NCI-H446 (cell line): ENCODE results near the gene KRT5.
"Not testable (repeated sequence)": the region's sequence is repeated elsewhere in the genome, so short reads cannot be mapped to it uniquely, and the experiment has no call there.

ENCODE experiments used
- DNase-seq, 2 experiments: peaks; one replicate each; lab custom pipeline; 2025; lab: John Stamatoyannopoulos, UW

Gene KRT5

GRCh38 chr12:52494518-52494917 lies 25.7 kb downstream of the KRT5 start:
- no peak for DNase-seq

DNA sequence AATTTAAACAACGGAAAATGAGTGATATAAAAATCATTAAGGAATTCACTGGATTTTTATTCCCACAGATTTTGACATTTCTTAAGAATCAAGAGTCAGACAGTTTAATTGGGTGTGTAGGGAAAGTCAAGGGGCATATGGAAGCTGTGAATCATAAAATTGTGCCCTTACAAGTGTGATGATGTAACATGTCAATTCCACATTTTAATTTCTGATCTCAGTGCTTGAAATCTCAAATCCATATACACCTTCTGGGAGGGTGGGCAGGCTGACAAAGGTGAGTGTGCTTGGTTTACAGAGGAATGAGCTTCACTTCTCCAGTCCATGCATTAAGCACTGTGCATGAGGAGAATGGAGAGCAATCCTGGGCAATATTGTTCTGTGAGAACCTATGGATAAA lies 26.1 kb downstream of the KRT5 start:
- DNase-seq, result no peak

DNA sequence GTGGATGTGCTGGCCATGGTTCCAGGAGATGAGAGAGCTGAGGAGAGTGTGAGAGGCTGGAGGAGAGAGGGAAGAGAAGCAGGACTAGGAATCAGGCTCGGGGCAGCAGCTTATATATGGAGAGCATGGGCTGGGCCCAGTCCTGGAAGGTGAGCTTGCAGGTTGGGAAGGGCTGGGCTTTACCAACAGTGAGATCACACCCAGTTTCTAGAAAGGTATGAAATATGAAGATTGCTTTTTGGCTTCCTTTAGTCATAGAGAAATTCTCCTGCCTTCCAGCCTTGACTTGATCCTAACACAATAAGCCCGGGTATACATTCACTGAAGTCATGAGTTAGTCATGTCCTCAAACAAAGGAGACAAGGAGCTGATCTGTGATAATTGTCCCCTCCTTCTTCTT lies 27.0 kb downstream of the KRT5 start, which contains the start of gene KRT6A:
KRT6A (minus strand) TSS at position 86 of the 400 bp plus-strand sequence; CDS start at position 17, 69 bp downstream.
- no peak for DNase-seq

DNA sequence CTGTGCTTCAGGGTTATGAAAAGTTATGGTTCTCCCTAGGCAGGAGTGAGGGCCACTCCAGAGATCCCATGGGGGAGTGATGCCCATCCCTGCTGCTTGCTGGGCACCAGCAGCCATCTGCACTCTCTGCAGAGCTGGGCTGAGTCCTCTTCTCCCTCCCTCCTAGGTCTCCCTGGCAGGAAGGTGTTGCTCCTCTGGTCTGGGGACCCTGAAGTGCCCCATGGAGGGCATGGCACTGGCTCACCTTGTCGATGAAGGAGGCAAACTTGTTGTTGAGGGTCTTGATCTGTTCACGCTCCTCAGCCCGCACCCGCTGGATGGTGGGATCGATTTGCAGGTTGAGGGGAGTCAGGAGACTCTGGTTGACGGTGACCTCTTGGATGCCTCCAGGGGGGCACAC lies 27.8 kb downstream of the KRT5 start:
- DNase-seq, result not testable (repeated sequence)

GRCh38 chr12:52491495-52491894 lies 28.7 kb downstream of the KRT5 start:
- not testable (repeated sequence) for DNase-seq

GRCh38 chr12:52488736-52489135 lies 31.5 kb downstream of the KRT5 start:
- DNase-seq, result no peak

DNA sequence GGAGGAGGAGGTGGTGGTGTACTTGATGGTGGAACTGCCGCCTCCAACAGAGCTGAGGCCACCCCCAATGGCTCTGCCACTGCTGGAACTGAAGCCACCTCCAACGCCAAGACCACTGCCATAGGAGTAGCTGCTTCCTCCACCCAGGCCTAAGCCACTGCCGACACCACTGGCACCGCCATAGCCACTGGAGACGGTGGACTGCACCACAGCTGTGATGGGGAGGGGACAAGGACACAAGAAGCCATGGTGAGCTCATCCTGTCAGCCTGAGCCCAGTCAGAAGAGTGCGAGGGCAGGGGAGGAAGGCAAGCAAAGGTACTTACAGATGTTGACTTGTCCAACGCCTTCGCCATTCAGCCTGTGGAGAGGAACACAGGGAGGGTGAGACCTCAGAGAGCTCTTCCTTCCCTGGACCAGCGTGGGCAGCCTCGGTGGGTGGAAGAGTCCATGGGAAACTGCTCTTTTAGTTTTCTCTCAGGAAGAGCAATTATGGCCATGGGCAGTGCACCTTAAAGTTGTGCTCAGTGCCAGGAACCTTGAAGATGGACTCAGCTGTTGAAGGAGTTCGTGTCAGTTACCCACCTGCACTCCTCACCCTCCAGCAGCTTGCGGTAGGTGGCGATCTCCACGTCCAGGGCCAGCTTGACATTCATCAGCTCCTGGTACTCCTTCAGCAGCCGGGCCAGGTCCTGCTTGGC lies 32.3 kb downstream of the KRT5 start:
- not testable (repeated sequence) for DNase-seq

DNA sequence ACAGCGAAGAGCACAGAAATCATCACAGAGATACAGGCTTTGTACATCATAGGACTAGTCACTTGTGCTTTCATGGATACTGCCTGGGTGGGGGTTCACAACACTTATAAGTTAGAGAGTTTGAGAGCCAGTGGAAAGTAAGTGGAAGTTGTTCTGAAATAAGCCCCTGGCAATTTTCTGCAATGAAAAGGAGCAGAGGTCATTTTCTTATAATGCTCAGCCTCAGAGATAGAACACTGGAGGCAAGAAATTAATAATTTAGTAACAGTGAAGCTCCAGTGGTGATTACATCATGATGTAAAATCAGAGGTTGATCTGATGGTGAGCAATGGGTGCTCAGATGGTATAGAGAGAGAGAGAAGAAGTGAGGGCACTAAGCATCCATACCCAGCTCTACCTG lies 33.0 kb downstream of the KRT5 start:
- no peak for DNase-seq

GRCh38 chr12:52486166-52487105 lies 33.8 kb downstream of the KRT5 start:
- DNase-seq, result no peak

- DNase-seq, result no peak
Observed at GRCh38 chr12:52480073-52480472, 40.1 kb downstream of the KRT5 start.

- DNase-seq, result no peak
Observed at GRCh38 chr12:52477651-52478050, 42.5 kb downstream of the KRT5 start.

DNA sequence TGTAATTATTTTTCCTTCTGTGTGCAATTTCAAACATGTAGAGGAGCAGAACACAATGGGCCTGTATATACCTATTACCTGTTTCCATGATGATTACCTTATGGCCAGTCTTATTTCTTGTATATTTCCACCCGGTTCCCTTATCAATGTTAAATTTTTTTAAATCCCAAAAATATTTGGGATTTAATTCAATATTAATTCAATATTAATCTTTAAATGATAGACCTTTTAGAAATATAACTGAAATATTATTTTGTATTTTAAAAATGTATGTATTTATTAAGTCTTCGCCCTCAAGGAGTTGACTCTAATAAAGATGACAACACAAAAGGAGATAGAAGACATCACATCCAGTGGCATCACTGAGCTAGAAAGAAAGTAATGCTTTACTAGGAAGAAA lies 46.0 kb downstream of the KRT5 start:
- DNase-seq, result no peak

DNA sequence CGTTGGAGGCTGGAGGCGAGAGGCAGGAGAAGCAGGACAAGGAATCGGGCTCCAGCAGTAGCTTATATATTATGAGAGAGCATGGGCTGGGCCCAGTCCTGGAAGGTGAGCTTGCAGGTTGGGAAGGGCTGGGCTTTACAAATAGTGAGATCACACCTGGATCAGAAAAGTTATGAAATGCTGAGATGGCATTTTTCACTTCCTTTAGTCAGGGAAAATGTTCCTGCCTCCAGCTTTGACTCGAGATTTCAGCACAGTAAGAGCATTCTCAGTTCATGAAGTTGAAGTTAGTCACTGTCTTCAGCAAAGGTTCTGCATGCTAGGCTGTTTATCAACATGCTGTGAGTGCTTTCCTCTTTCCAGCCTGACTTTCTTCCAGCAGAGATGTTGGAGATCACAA lies 46.4 kb downstream of the KRT5 start, which contains the start of gene KRT6C:
KRT6C (minus strand) TSS at position 38 of the 400 bp plus-strand sequence. CDS start 68 bp downstream, outside the sequence.
- DNase-seq, result no peak

DNA sequence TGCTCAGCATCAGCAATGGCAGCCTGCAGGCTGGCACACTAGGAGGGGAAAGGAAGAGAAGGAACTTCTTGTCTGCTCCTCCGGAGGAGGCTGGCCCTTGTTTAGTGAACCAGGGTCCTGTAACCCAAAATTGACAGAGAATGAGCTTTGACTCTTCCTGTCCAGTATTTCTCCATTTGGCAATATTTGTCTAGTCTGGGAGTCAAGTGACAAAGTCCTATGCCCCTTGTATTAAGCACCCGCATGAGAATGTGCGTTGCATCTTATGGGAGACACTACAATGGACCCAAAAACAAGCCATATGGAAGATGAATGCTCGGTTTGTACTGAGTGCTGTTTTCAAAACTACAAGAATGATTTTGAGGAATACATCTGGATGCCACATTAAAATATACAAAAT lies 50.3 kb downstream of the KRT5 start:
- DNase-seq, result no peak

GRCh38 chr12:52464897-52465296 lies 55.3 kb downstream of the KRT5 start:
- no peak for DNase-seq
